Panc1 (cell line): Measurements from ENCODE around the gene TMEM60. TPM values are rescaled to one million over a fixed set of nuclear protein-coding genes. Genes with fewer than 3 reads are reported as not detected.

Experiments used
- ATAC-seq: fragments of 200-7000 bp; cut with Tn5 transposase; 2 replicates; pipeline ENCODE4 v1.9.1; 2020; ENCODE audit warnings: mild to moderate bottlenecking, moderate library complexity
- BruUV-seq: library from RNA; stranded (reverse); fragments of 400-500 nt; replicated peaks from 2 replicates; lab custom pipeline; 2021; lab: Mats Ljungman, UMichigan
- CTCF ChIA-PET: fragments of 300-600 bp; sonication (Branson Sonifier 250); formaldehyde crosslinking; loops from one replicate; lab custom pipeline; 2022; ENCODE audit warnings: antibody characterized with exemption; lab: Charles Lee
- POLR2A ChIA-PET: fragments of 300-600 bp; sonication (Branson Sonifier 250); formaldehyde crosslinking; loops from one replicate; lab custom pipeline; 2022; ENCODE audit warnings: antibody characterized with exemption; lab: Charles Lee
- DNase-seq: peaks from one replicate; pipeline ENCODE4 v3.0.0-alpha.2; 2010; ENCODE audit warnings: low read depth, low spot score
- H3K27ac ChIP-seq: 2 replicates; pipeline ENCODE4 v1.5.1; 2011; ENCODE audit warnings: mild to moderate bottlenecking, low read length, inconsistent platforms
- H3K27me3 ChIP-seq: fragments of 200-500 bp; sonication (Bioruptor generic); 2 replicates; pipeline ENCODE4 v1.6.0; 2014; ENCODE audit warnings: low read length, inconsistent platforms; ENCODE audit not compliant: control insufficient read depth, insufficient read depth
- H3K36me3 ChIP-seq: fragments of 200-500 bp; sonication (Bioruptor generic); 2 replicates; pipeline ENCODE4 v1.5.1; 2014; ENCODE audit warnings: inconsistent platforms, mild to moderate bottlenecking, low read length, moderate library complexity; ENCODE audit not compliant: control insufficient read depth, insufficient read depth
- H3K4me1 ChIP-seq: 2 replicates; pipeline ENCODE4 v1.5.1; 2011; ENCODE audit warnings: inconsistent platforms, mild to moderate bottlenecking, low read length, moderate library complexity; ENCODE audit not compliant: control insufficient read depth, insufficient read depth
- H3K4me3 ChIP-seq, 2 experiments: 2 replicates each; pipeline ENCODE4 v1.5.1; 2011 to 2012; ENCODE audit warnings: low read depth in 2 of 2, low read length in 2 of 2, mild to moderate bottlenecking in 2 of 2, inconsistent platforms in 1 of 2, moderate library complexity in 1 of 2
- H3K9me3 ChIP-seq: fragments of 200-500 bp; sonication (Bioruptor generic); 2 replicates; pipeline ENCODE4 v1.5.1; 2014; ENCODE audit warnings: low read depth, mild to moderate bottlenecking, inconsistent platforms, low read length, moderate library complexity; ENCODE audit not compliant: control insufficient read depth, insufficient read depth
- POLR2AphosphoS5 ChIP-seq: IDR thresholded peaks from 2 replicates; pipeline ENCODE4 v1.6.1; 2012; ENCODE audit warnings: mild to moderate bottlenecking, low read depth, low read length, moderate library complexity
- SIN3A ChIP-seq: IDR thresholded peaks from 2 replicates; pipeline ENCODE4 v1.6.1; 2012; ENCODE audit warnings: low read depth, mild to moderate bottlenecking, low read length, moderate library complexity, borderline replicate concordance; ENCODE audit not compliant: insufficient read depth
- in situ Hi-C: cut with HindIII; loops from 2 replicates; pipeline ENCODE4 v1.10.0; 2016; ENCODE audit warnings: low sequenced_read_pairs, low pct_unique_long_range_greater_than_20kb
- intact Hi-C: fragments of 100-400 bp; cut with micrococcal nuclease; formaldehyde crosslinking; loops from one replicate; pipeline ENCODE4 v1.10.0; 2022; ENCODE audit not compliant: unreplicated experiment
- total RNA-seq: library from RNA; stranded (reverse); gene quantifications from one replicate; pipeline ENCODE4 v1.2.1, GENCODE V29; 2021; ENCODE audit not compliant: unreplicated experiment
- TF ChIP-seq, protein P1 (sequence below): fragments of 450-650 bp; IDR thresholded peaks from 2 replicates; pipeline ENCODE4 v1.5.1; 2017; ENCODE audit warnings: mild to moderate bottlenecking
- TF ChIP-seq, protein P2 (sequence below), 2 experiments: IDR thresholded peaks; 2 replicates each; pipeline ENCODE4 v1.6.1; 2011 to 2012; ENCODE audit warnings: low read depth in 2 of 2, control low read depth in 1 of 2, low read length in 1 of 2, mild to moderate bottlenecking in 1 of 2, moderate library complexity in 1 of 2; ENCODE audit not compliant: insufficient read depth in 1 of 2

The TMEM60 gene
- total RNA-seq, 1 experiment from 2014 or later = 20.4 TPM

DNA sequence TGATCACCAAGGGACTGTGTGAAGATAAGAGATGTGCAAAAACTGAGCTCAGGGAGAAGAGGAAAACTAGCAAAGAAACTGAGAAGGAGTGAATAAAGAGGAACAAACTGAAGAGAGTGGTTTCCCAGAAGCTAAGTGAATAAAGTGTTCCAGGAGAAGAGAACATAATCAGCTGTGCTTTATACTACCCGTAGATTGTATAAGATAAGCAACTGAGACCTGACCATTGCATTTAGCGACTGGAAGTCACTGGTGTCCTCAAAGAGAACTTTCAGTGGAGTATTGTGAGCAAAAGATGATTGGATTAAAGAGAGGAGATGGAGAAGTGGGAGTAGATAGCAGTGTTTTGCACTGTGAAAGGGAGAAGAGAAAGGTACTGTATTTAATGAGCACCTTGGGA is 14.9 kb upstream of the TMEM60 start:
- peak overlapping the region; percentile 30; the same call in 1 of the 2 replicates for H3K27ac ChIP-seq
- TF ChIP-seq, protein P1, sequence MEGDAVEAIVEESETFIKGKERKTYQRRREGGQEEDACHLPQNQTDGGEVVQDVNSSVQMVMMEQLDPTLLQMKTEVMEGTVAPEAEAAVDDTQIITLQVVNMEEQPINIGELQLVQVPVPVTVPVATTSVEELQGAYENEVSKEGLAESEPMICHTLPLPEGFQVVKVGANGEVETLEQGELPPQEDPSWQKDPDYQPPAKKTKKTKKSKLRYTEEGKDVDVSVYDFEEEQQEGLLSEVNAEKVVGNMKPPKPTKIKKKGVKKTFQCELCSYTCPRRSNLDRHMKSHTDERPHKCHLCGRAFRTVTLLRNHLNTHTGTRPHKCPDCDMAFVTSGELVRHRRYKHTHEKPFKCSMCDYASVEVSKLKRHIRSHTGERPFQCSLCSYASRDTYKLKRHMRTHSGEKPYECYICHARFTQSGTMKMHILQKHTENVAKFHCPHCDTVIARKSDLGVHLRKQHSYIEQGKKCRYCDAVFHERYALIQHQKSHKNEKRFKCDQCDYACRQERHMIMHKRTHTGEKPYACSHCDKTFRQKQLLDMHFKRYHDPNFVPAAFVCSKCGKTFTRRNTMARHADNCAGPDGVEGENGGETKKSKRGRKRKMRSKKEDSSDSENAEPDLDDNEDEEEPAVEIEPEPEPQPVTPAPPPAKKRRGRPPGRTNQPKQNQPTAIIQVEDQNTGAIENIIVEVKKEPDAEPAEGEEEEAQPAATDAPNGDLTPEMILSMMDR = no peak
- no peak for TF ChIP-seq SIN3A
- TF ChIP-seq, protein P2, sequence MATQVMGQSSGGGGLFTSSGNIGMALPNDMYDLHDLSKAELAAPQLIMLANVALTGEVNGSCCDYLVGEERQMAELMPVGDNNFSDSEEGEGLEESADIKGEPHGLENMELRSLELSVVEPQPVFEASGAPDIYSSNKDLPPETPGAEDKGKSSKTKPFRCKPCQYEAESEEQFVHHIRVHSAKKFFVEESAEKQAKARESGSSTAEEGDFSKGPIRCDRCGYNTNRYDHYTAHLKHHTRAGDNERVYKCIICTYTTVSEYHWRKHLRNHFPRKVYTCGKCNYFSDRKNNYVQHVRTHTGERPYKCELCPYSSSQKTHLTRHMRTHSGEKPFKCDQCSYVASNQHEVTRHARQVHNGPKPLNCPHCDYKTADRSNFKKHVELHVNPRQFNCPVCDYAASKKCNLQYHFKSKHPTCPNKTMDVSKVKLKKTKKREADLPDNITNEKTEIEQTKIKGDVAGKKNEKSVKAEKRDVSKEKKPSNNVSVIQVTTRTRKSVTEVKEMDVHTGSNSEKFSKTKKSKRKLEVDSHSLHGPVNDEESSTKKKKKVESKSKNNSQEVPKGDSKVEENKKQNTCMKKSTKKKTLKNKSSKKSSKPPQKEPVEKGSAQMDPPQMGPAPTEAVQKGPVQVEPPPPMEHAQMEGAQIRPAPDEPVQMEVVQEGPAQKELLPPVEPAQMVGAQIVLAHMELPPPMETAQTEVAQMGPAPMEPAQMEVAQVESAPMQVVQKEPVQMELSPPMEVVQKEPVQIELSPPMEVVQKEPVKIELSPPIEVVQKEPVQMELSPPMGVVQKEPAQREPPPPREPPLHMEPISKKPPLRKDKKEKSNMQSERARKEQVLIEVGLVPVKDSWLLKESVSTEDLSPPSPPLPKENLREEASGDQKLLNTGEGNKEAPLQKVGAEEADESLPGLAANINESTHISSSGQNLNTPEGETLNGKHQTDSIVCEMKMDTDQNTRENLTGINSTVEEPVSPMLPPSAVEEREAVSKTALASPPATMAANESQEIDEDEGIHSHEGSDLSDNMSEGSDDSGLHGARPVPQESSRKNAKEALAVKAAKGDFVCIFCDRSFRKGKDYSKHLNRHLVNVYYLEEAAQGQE (IDR thresholded peaks at IDR 0.05; ENCODE audit: insufficient read depth in 1 of 2, low read depth in 2 of 2, low read length in 1 of 2) = no peak
- intact Hi-C loops = no loop called here
- DNase-seq = no peak
- H3K9me3 ChIP-seq = peaks cover 14% of the 10 kb centered on the region; the same call in 1 of the 2 replicates
- no peak for ATAC-seq
- in situ Hi-C loops = no loop called here
- ChIA-PET CTCF (no interaction called here), POLR2A (no interaction called here)
- H3K4me1 ChIP-seq = peaks cover 15% of the 10 kb centered on the region; the same call in 1 of the 2 replicates
- no peaks in the 10 kb centered on the region for H3K36me3 ChIP-seq
- no peaks in the 10 kb centered on the region for H3K27me3 ChIP-seq
- no peak overlapping the region for H3K4me3 ChIP-seq
- BruUV-seq = no TSS peak

DNA sequence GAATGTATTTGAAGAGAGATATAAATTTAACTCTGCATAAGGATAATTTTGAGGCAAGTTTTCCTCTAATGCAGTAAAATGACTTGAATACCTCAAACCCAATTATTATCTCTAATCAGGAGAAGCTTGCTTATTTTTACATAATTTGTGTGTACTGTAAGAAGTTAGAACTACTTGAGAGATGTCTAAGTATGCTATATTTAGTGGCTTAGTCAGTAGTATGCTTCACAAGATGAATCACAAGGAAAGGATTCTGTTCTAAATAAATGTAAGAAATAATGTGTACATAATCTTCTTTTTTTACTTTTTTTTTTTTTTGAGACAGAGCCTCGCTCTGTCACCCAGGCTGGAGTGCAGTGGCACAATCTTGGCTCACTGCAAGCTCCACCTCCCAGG is 14.1 kb upstream of the TMEM60 start:
- BruUV-seq = no TSS peak
- in situ Hi-C loops (no loop called here), intact Hi-C loops (no loop called here)
- ChIA-PET POLR2A (interaction anchor here (0.8 kb wide), 1 partner anchor 154 kb away, joined by 3 read pairs; no protein-coding TSS in a partner anchor), CTCF (no interaction called here)
- peaks cover 23% of the 10 kb centered on the region for H3K9me3 ChIP-seq
- no peaks in the 10 kb centered on the region for H3K36me3 ChIP-seq
- ATAC-seq = no peak
- no peaks in the 10 kb centered on the region for H3K27me3 ChIP-seq
- DNase-seq = no peak
- peaks cover 15% of the 10 kb centered on the region; the same call in 1 of the 2 replicates for H3K4me1 ChIP-seq
- TF ChIP-seq POLR2AphosphoS5 (no peak), SIN3A (no peak)
- TF ChIP-seq, protein P2 (IDR thresholded peaks at IDR 0.05; ENCODE audit: insufficient read depth in 1 of 2, low read depth in 2 of 2, low read length in 1 of 2) = no peak
- H3K4me3 ChIP-seq = no peak overlapping the region
- peak overlapping the region; percentile 40; the same call in 1 of the 2 replicates for H3K27ac ChIP-seq
